PFSK-1 (cell line): ENCODE data around the gene EIF3J.
A peak's percentile ranks its signal among the peaks of the same experiment; 100 is the strongest.

Experiments used
- FOXP2 ChIP-seq: optimal IDR thresholded peaks from 2 replicates; pipeline ENCODE3; 2011; ENCODE audit warnings: borderline replicate concordance, control low read depth, inconsistent platforms; ENCODE audit not compliant: insufficient read depth; ENCODE audit errors: extremely low read length, extremely low read depth
- POLR2AphosphoS5 ChIP-seq: IDR thresholded peaks from 2 replicates; pipeline ENCODE4 v1.6.1; 2012; ENCODE audit warnings: low read depth, mild to moderate bottlenecking, control low read depth, low read length, moderate library complexity
- REST ChIP-seq, 2 experiments: IDR thresholded peaks; 2 replicates each; pipeline versions ENCODE4 v1.6.1 to v1.8.0; 2011 to 2012; ENCODE audit warnings: low read depth in 2 of 2, low read length in 2 of 2, control low read depth in 1 of 2, inconsistent platforms in 1 of 2, mild to moderate bottlenecking in 1 of 2, moderate library complexity in 1 of 2; ENCODE audit not compliant: insufficient read depth in 1 of 2
- SIN3A ChIP-seq: IDR thresholded peaks from 2 replicates; pipeline ENCODE4 v1.6.1; 2012; ENCODE audit warnings: mild to moderate bottlenecking, low read length, moderate library complexity, borderline replicate concordance; ENCODE audit not compliant: insufficient read depth
- TAF1 ChIP-seq: IDR thresholded peaks from 2 replicates; pipeline ENCODE4 v1.6.1; 2012; ENCODE audit warnings: low read length, control low read depth, borderline replicate concordance; ENCODE audit not compliant: insufficient read depth

EIF3J gene

GRCh38 chr15:44535523-44536301 lies 1.2 kb upstream of the EIF3J start:
- TF ChIP-seq REST (IDR thresholded peaks at IDR 0.05; ENCODE audit: insufficient read depth in 1 of 2, low read depth in 2 of 2, low read length in 2 of 2) (no peak), FOXP2 (no peak), POLR2AphosphoS5 (no peak), TAF1 (no peak), SIN3A (no peak)

- TF ChIP-seq POLR2AphosphoS5 (peak; percentile 90), TAF1 (no peak), SIN3A (0 out of 2 replicates have a peak, but pooled peaks have one; percentile 22), REST (IDR thresholded peaks at IDR 0.05; ENCODE audit: insufficient read depth in 1 of 2, low read depth in 2 of 2, low read length in 2 of 2) (no peak)
Observed at GRCh38 chr15:44536302-44536961, 515 bp upstream of the EIF3J start.

- TF ChIP-seq REST (IDR thresholded peaks at IDR 0.05; ENCODE audit: insufficient read depth in 1 of 2, low read depth in 2 of 2, low read length in 2 of 2) = no peak
- TF ChIP-seq TAF1 = no peak
- no peak for TF ChIP-seq POLR2AphosphoS5
- no peak for TF ChIP-seq SIN3A
- TF ChIP-seq FOXP2 = no peak
Observed at GRCh38 chr15:44537735-44538240, 841 bp downstream of the EIF3J start.

- TF ChIP-seq FOXP2 (no peak), REST (IDR thresholded peaks at IDR 0.05; ENCODE audit: insufficient read depth in 1 of 2, low read depth in 2 of 2, low read length in 2 of 2) (no peak), TAF1 (no peak), POLR2AphosphoS5 (no peak), SIN3A (no peak)
Observed at GRCh38 chr15:44541282-44541958, 4.5 kb downstream of the EIF3J start.
